Lung (tissue), 16 donors: Measurements from ENCODE around the gene ETNK2. TPM values are rescaled to one million over a fixed set of nuclear protein-coding genes. Genes with fewer than 3 reads are reported as not detected.
A peak's percentile ranks its signal among the peaks of the same experiment; 100 is the strongest.

Experiments
- ATAC-seq: fragments of 200-7000 bp; cut with Tn5 transposase; one replicate; pipeline ENCODE4 v1.9.1; 2020; ENCODE audit warnings: moderate number of reproducible peaks; ENCODE audit not compliant: insufficient read depth, low FRiP score
- DNase-seq, 3 donors: peaks; one replicate each; pipeline ENCODE4 v3.0.0-alpha.2; 2013 to 2017
- H3K27ac ChIP-seq, 2 donors: one replicate each; pipeline ENCODE4 v1.5.1; 2013; ENCODE audit warnings: mild to moderate bottlenecking in 2 of 2, moderate library complexity in 2 of 2, control low read depth in 1 of 2, inconsistent platforms in 1 of 2, low read depth in 1 of 2, low read length in 1 of 2
- H3K27me3 ChIP-seq, 3 donors: one replicate each; pipeline ENCODE4 v1.5.1; 2013; ENCODE audit warnings: low read length in 2 of 3; ENCODE audit not compliant: control insufficient read depth in 3 of 3, insufficient read depth in 3 of 3
- H3K36me3 ChIP-seq, 4 donors: one replicate each; pipeline ENCODE4 v1.5.1; 2013; ENCODE audit warnings: low read length in 4 of 4, mild to moderate bottlenecking in 1 of 4, moderate library complexity in 1 of 4; ENCODE audit not compliant: control insufficient read depth in 4 of 4, insufficient read depth in 4 of 4
- H3K4me1 ChIP-seq, 5 donors: one replicate each; pipeline ENCODE4 v1.5.1; 2013; ENCODE audit warnings: low read length in 5 of 5, mild to moderate bottlenecking in 2 of 5, moderate library complexity in 1 of 5; ENCODE audit not compliant: control insufficient read depth in 5 of 5, insufficient read depth in 5 of 5
- H3K4me3 ChIP-seq: one replicate; pipeline ENCODE4 v1.5.1; 2013; ENCODE audit warnings: mild to moderate bottlenecking, control low read depth, moderate library complexity
- H3K9ac ChIP-seq, 2 donors: one replicate each; pipeline ENCODE4 v1.5.1; 2013; ENCODE audit warnings: low read length in 2 of 2, control low read depth in 1 of 2; ENCODE audit not compliant: insufficient read depth in 1 of 2
- H3K9me3 ChIP-seq, 4 donors: one replicate each; pipeline ENCODE4 v1.5.1; 2013; ENCODE audit warnings: low read length in 3 of 4, mild to moderate bottlenecking in 1 of 4, moderate library complexity in 1 of 4; ENCODE audit not compliant: control insufficient read depth in 4 of 4, insufficient read depth in 3 of 4
- WGBS, 2 donors: extraction: QIAGEN DNeasy Blood & Tissue Kit; methylation state at CpG; one replicate each; pipeline ENCODE4 v1.1.7; 2013; 5-methylcytosine and 5-hydroxymethylcytosine counted together
- long read RNA-seq, 5 donors: transcript quantifications; one replicate each; lab custom pipeline, GENCODE V29; 2026
- polyA plus RNA-seq, 2 donors: library from polyadenylated mRNA; stranded (reverse); fragments of 200-250 nt; gene quantifications; one replicate each; pipeline ENCODE4 v1.2.1, GENCODE V29; 2013
- total RNA-seq, 2 donors: library from RNA; depleted of rRNA in 1 of 2; stranded (reverse); fragments of >200 nt in 1 of 2; gene quantifications; one replicate each; pipeline ENCODE4 v1.2.1, GENCODE V29; 2014 to 2021
- TF ChIP-seq, protein P1 (sequence below): IDR thresholded peaks from 2 replicates; pipeline ENCODE4 v1.5.1; 2012; ENCODE audit warnings: mild to moderate bottlenecking; ENCODE audit errors: control extremely low read depth, extremely low read depth
- donor health status: control.
- donor health status: control.
- donor health status: Bipolar disorder and iron deficiency.
- donor health status: healthy.
- donor health status: DM: yes; HTN: yes; CAD: no.

The ETNK2 gene
- total RNA-seq (1 to 10 TPM; 5.0 to 5.8 TPM), polyA plus RNA-seq (1 to 10 TPM; 2.2 to 2.8 TPM)
- long read RNA-seq, donor 1, transcript ETNK2-203 (8 exons, 2,434 nt): major isoform, 8 of 8 reads
- long read RNA-seq, donor 1, partial matches to known transcripts: 0 of 8 reads
- long read RNA-seq, donor 1, other reads (novel, unspliced or antisense): 0 of 8 reads
- long read RNA-seq, donor 2: 0 reads
- long read RNA-seq, donor 3, partial matches to known transcripts: 0 of 1 reads
- long read RNA-seq, donor 3, other reads (novel, unspliced or antisense): 0 of 1 reads
- long read RNA-seq, donor 4, partial matches to known transcripts: 0 of 1 reads
- long read RNA-seq, donor 4, other reads (novel, unspliced or antisense): 0 of 1 reads
- long read RNA-seq, donor 5, transcript ETNK2-203 (8 exons, 2,434 nt): major isoform, 6 of 11 reads
- long read RNA-seq, donor 5, partial matches to known transcripts: 5 of 11 reads
- long read RNA-seq, donor 5, other reads (novel, unspliced or antisense): 0 of 11 reads

DNA sequence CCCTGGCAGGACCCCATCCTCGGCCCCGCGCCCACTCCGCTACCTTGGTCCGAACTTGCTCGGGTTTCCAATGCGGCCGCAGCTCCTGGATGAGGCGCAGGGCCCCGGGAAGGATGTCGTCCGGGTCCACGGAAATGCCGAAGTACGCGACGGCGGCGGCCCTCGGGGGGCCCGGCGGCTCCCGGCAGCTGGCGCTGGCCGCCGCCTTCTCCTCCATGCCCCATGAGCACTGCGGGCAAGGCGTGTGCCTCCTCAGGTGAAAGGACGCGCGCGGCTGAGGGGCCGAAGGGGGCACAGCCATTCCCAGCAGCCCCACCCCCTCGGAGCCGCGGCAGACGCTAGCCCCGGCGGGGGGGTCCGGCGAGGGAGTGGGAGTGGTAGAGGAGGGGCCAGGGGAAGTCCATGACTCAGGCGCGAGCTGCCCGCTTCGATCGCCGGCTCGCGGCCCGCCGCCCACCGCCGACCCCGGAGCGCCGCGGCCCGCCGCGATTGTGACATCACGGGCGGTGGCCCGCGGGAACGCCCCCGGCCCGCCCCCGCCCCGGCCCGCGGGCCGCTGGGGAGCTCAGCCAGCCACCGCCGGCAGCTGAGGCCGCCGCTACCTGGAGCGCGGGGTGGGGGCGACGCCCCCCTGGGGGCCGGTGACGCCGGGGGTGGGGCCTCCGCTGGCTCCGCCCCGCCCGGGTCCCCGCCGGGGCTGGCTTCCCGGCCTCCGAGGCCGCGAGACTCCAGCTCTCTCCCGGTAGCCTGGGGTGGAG, at the start of gene ETNK2:
Gene ETNK2, minus strand, starts transcription at position 493 of the 758 bp plus-strand sequence. Its CDS starts 192 bp downstream, at position 301.
- H3K36me3 ChIP-seq: no peaks in the 10 kb centered on the region
- H3K9me3 ChIP-seq: no peaks in the 10 kb centered on the region
- H3K4me3 ChIP-seq: peak within 1 kb of the TSS; percentile 62
- TF ChIP-seq, protein P1, sequence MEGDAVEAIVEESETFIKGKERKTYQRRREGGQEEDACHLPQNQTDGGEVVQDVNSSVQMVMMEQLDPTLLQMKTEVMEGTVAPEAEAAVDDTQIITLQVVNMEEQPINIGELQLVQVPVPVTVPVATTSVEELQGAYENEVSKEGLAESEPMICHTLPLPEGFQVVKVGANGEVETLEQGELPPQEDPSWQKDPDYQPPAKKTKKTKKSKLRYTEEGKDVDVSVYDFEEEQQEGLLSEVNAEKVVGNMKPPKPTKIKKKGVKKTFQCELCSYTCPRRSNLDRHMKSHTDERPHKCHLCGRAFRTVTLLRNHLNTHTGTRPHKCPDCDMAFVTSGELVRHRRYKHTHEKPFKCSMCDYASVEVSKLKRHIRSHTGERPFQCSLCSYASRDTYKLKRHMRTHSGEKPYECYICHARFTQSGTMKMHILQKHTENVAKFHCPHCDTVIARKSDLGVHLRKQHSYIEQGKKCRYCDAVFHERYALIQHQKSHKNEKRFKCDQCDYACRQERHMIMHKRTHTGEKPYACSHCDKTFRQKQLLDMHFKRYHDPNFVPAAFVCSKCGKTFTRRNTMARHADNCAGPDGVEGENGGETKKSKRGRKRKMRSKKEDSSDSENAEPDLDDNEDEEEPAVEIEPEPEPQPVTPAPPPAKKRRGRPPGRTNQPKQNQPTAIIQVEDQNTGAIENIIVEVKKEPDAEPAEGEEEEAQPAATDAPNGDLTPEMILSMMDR: no peak
- peaks cover 0 to 8% (median 3%) of the 10 kb centered on the region in 5 donors for H3K4me1 ChIP-seq
- H3K9ac ChIP-seq: peak within 1 kb of the TSS in 1 of 2 donors; percentile 25
- WGBS, 2 donors: 1% methylated on average over 41 to 94 of the region's 94 CpGs
- peak; percentile 69 to 77 (median 71) for DNase-seq
- H3K27me3 ChIP-seq: no peaks in the 10 kb centered on the region
- H3K27ac ChIP-seq: peak within 1 kb of the TSS in 1 of 2 donors; percentile 10
- ATAC-seq: peak; percentile 54

- no peaks in the 10 kb centered on the region for H3K36me3 ChIP-seq
- DNase-seq (no peak), ATAC-seq (no peak)
- TF ChIP-seq, protein P1: no peak
- H3K4me3 ChIP-seq: no peak overlapping the region
- no peak overlapping the region for H3K9ac ChIP-seq
- no peaks in the 10 kb centered on the region for H3K9me3 ChIP-seq
- peaks cover 0 to 6% (median 0%) of the 10 kb centered on the region in 5 donors for H3K4me1 ChIP-seq
- WGBS, 2 donors: 83 to 85% methylated on average over 12 of the region's 12 CpGs
- peaks cover 0 to 3% (median 2%) of the 10 kb centered on the region in 3 donors for H3K27me3 ChIP-seq
- H3K27ac ChIP-seq: no peak overlapping the region
Measured at GRCh38 chr1:204201348-204202040, 49.6 kb upstream of the ETNK2 start.

DNA sequence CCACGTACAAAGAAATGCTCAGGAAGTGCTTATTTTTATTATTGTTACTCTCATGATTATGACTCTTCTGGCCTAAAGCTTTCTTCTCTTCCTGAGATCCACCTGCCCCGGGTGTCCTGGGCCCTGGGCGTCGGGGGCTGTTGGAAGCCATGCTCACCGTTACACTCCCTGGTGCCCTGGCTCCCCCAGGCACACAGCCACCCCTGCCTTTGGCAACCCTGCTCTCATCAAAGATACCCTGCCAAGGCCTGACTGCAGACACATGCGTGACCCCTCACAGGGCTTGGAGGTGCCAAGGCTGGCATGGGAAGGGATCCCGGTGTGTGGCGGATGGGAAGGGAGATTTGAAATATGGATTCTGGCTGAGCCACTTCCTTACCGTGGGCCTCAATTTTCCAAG, 47.7 kb upstream of the ETNK2 start:
- H3K9ac ChIP-seq: no peak overlapping the region
- no peak for ATAC-seq
- no peak for DNase-seq
- 84 to 87% methylated on average over 9 of the region's 9 CpGs for WGBS, 2 donors
- no peak overlapping the region for H3K27ac ChIP-seq
- peaks cover 0 to 6% (median 0%) of the 10 kb centered on the region in 4 donors for H3K9me3 ChIP-seq
- H3K4me1 ChIP-seq: peaks cover 0 to 11% (median 0%) of the 10 kb centered on the region in 5 donors
- H3K4me3 ChIP-seq: no peak overlapping the region
- no peaks in the 10 kb centered on the region for H3K36me3 ChIP-seq
- TF ChIP-seq, protein P1: no peak
- peaks cover 0 to 11% (median 0%) of the 10 kb centered on the region in 3 donors for H3K27me3 ChIP-seq
